Smooth muscle cell of the brain vasculature (primary cell): ENCODE measurements around the gene GSTCD.
"Not testable (repeated sequence)": the region's sequence is repeated elsewhere in the genome, so short reads cannot be mapped to it uniquely, and the experiment has no call there.

Experiments
- DNase-seq: peaks from one replicate; pipeline ENCODE4 v3.0.0-alpha.2; 2012; ENCODE audit warnings: low read depth, low spot score

GSTCD gene

GRCh38 chr4:105805501-105806120, 97.0 kb downstream of the GSTCD start:
- DNase-seq: no peak

- DNase-seq: no peak
Observed at GRCh38 chr4:105807496-105807895, 98.9 kb downstream of the GSTCD start.

GRCh38 chr4:105808030-105808749, 99.6 kb downstream of the GSTCD start:
- DNase-seq: no peak

- DNase-seq: no peak
Observed at GRCh38 chr4:105808750-105809041, 100.1 kb downstream of the GSTCD start.

- no peak for DNase-seq
Observed at GRCh38 chr4:105815701-105816100, 107.1 kb downstream of the GSTCD start.

- DNase-seq: no peak
Observed at GRCh38 chr4:105822061-105822460, 113.5 kb downstream of the GSTCD start.

GRCh38 chr4:105828074-105828473, 119.5 kb downstream of the GSTCD start:
- no peak for DNase-seq

- no peak for DNase-seq
Observed at GRCh38 chr4:105831189-105831588, 122.6 kb downstream of the GSTCD start.

- DNase-seq: no peak
Observed at GRCh38 chr4:105835177-105835576, 126.6 kb downstream of the GSTCD start.

- no peak for DNase-seq
Observed at GRCh38 chr4:105836537-105836936, 128.0 kb downstream of the GSTCD start.

GRCh38 chr4:105837037-105837436, 128.5 kb downstream of the GSTCD start:
- DNase-seq: no peak

GRCh38 chr4:105838082-105838481, 129.5 kb downstream of the GSTCD start:
- DNase-seq: no peak

- DNase-seq: no peak
Observed at GRCh38 chr4:105840426-105841174, 132.0 kb downstream of the GSTCD start.

GRCh38 chr4:105843941-105844340, 135.4 kb downstream of the GSTCD start:
- no peak for DNase-seq

- DNase-seq: no peak
Observed at GRCh38 chr4:105845559-105845958, 137.0 kb downstream of the GSTCD start.

GRCh38 chr4:105848359-105848758, 139.8 kb downstream of the GSTCD start:
- DNase-seq: not testable (repeated sequence)

GRCh38 chr4:105851196-105851595, 142.6 kb downstream of the GSTCD start:
- no peak for DNase-seq

GRCh38 chr4:105852230-105852629, 143.6 kb downstream of the GSTCD start:
- DNase-seq: not testable (repeated sequence)

- no peak for DNase-seq
Observed at GRCh38 chr4:105858466-105859040, 150.0 kb downstream of the GSTCD start.

- peak; percentile 24 for DNase-seq
Observed at GRCh38 chr4:105859233-105859632, 150.6 kb downstream of the GSTCD start.

GRCh38 chr4:105870963-105871362, 162.4 kb downstream of the GSTCD start:
- DNase-seq: no peak

GRCh38 chr4:105871997-105872396, 163.4 kb downstream of the GSTCD start:
- DNase-seq: no peak

- DNase-seq: no peak
Observed at GRCh38 chr4:105875233-105875632, 166.6 kb downstream of the GSTCD start.
